Gastroesophageal sphincter (tissue), 3 donors: ENCODE measurements around the gene GABBR1.

Experiments used
- POLR2AphosphoS5 ChIP-seq: sonication (generic); formaldehyde crosslinking; IDR thresholded peaks from one replicate; pipeline ENCODE4 v1.6.1; 2017; ENCODE audit warnings: antibody characterized with exemption
- TF ChIP-seq, protein P1 (sequence below), 4 experiments: fragments of 200-600 bp in 2 of 4; fragments of 450-650 bp in 2 of 4; sonication (generic) in 1 of 4; IDR thresholded peaks; one replicate each; pipeline ENCODE4 v1.5.1; 2017 to 2019; ENCODE audit warnings: antibody characterized with exemption in 4 of 4, mild to moderate bottlenecking in 2 of 4, moderate library complexity in 2 of 4

DNA sequence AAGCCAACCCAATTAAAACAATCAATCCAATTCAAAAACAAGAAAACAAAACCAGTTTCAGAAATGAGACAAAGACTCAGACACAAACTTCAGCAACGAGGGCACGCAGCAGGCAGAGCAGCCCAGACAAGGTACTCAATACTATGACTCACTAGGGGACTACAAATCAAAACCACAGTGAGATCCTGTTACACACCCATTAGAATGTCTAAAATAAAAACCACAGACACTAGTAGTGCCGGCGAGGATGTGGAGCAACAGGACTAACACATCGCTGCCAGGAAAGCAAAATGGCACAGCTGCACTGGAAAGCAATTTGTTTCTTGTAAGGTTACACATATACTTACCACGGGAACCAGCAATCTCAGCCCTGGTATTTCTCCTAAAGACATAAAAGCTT, 116.9 kb downstream of the GABBR1 start:
- TF ChIP-seq, protein P1, sequence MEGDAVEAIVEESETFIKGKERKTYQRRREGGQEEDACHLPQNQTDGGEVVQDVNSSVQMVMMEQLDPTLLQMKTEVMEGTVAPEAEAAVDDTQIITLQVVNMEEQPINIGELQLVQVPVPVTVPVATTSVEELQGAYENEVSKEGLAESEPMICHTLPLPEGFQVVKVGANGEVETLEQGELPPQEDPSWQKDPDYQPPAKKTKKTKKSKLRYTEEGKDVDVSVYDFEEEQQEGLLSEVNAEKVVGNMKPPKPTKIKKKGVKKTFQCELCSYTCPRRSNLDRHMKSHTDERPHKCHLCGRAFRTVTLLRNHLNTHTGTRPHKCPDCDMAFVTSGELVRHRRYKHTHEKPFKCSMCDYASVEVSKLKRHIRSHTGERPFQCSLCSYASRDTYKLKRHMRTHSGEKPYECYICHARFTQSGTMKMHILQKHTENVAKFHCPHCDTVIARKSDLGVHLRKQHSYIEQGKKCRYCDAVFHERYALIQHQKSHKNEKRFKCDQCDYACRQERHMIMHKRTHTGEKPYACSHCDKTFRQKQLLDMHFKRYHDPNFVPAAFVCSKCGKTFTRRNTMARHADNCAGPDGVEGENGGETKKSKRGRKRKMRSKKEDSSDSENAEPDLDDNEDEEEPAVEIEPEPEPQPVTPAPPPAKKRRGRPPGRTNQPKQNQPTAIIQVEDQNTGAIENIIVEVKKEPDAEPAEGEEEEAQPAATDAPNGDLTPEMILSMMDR (IDR thresholded peaks at IDR 0.05), result no peak
- no peak for TF ChIP-seq POLR2AphosphoS5
